22Rv1 (cell line): Measurements from ENCODE around the gene PURA.

Experiments used
- CTCF ChIP-seq: fragments of 450-650 bp; IDR thresholded peaks from 2 replicates; pipeline ENCODE4 v1.5.1; 2017; ENCODE audit warnings: mild to moderate bottlenecking
- ZFX ChIP-seq: fragments of 450-650 bp; IDR thresholded peaks from 2 replicates; pipeline ENCODE4 v1.6.1; 2017; ENCODE audit warnings: antibody characterized with exemption, borderline replicate concordance

GRCh38 chr5:140142856-140143255 lies 28.9 kb downstream of the PURA start:
- TF ChIP-seq CTCF (no peak), ZFX (no peak)
